GM12878 (cell line): Measurements from ENCODE around the gene KRT7. TPM values are rescaled to one million over a fixed set of nuclear protein-coding genes. Genes with fewer than 3 reads are reported as not detected.

Experiments
- ATAC-seq: fragments of 200-7000 bp; cut with Tn5 transposase; 3 replicates; pipeline ENCODE4 v1.9.1; 2020; ENCODE audit warnings: mild to moderate bottlenecking, moderate library complexity
- BruUV-seq: library from RNA; stranded (reverse); fragments of 400-500 nt; replicated peaks from 2 replicates; lab custom pipeline; 2021; lab: Mats Ljungman, UMichigan
- CTCF ChIA-PET: fragments of 300-600 bp; sonication (Branson Sonifier 250); formaldehyde crosslinking; extraction: SDS; loops from one replicate; lab custom pipeline; 2021; ENCODE audit warnings: inconsistent platforms; lab: Yijun Ruan, JAX
- POLR2A ChIA-PET: fragments of 350-600 bp; formaldehyde crosslinking; extraction: SDS; loops from one replicate; lab custom pipeline; 2021; ENCODE audit warnings: inconsistent platforms; lab: Charles Lee
- RAD21 ChIA-PET: fragments of 300-600 bp; sonication (Branson Sonifier 250); formaldehyde crosslinking; loops from one replicate; lab custom pipeline; 2023; ENCODE audit warnings: antibody characterized with exemption; ENCODE audit not compliant: unreplicated experiment; lab: Charles Lee
- SMC1A ChIA-PET: fragments of 300-600 bp; sonication (Branson Sonifier 250); formaldehyde crosslinking; loops from one replicate; lab custom pipeline; 2023; ENCODE audit not compliant: unreplicated experiment, uncharacterized antibody; lab: Charles Lee
- DNase-seq: peaks from one replicate; pipeline ENCODE4 v3.0.0-alpha.2; 2011; ENCODE audit warnings: low read depth, low spot score
- FAIRE-seq: peaks from 3 replicates; lab custom pipeline; 2011; peaks lifted over from hg19 to GRCh38; lab: Jason Lieb, UNC
- H2AFZ ChIP-seq: 2 replicates; pipeline ENCODE4 v1.6.0; 2011; ENCODE audit warnings: low read depth, low read length, control low read depth; ENCODE audit not compliant: control insufficient read depth
- H3K27ac ChIP-seq: 2 replicates; pipeline ENCODE4 v1.5.1; 2011; ENCODE audit warnings: control low read depth; ENCODE audit not compliant: control insufficient read depth, insufficient read depth
- H3K27me3 ChIP-seq, 2 experiments: replicated peaks in 1 of 2; 2 replicates each; pipeline versions ENCODE4 v1.6.0 to v1.6.1; 2011; ENCODE audit warnings: low read length in 1 of 2; ENCODE audit not compliant: control insufficient read depth in 2 of 2, insufficient read depth in 2 of 2
- H3K36me3 ChIP-seq, 2 experiments: 2 replicates each; pipeline ENCODE4 v1.5.1; 2011; ENCODE audit warnings: low read length in 1 of 2; ENCODE audit not compliant: control insufficient read depth in 2 of 2, insufficient read depth in 2 of 2
- H3K4me1 ChIP-seq: 2 replicates; pipeline ENCODE4 v1.6.1; 2011; ENCODE audit warnings: mild to moderate bottlenecking, low read length, moderate library complexity, mixed read lengths; ENCODE audit not compliant: control insufficient read depth, insufficient read depth
- H3K4me2 ChIP-seq: 2 replicates; pipeline ENCODE4 v1.6.0; 2011; ENCODE audit warnings: control low read depth; ENCODE audit not compliant: control insufficient read depth, insufficient read depth
- H3K4me3 ChIP-seq: fragments of 200-600 bp; sonication (generic); 2 replicates; pipeline ENCODE4 v1.5.1; 2016
- H3K79me2 ChIP-seq: 2 replicates; pipeline ENCODE4 v1.6.0; 2011; ENCODE audit warnings: low read length; ENCODE audit not compliant: control insufficient read depth, insufficient read depth
- H3K9ac ChIP-seq: 2 replicates; pipeline ENCODE4 v1.8.0; 2011; ENCODE audit warnings: low read length, control low read depth, mixed read lengths; ENCODE audit not compliant: control insufficient read depth, insufficient read depth
- H3K9me3 ChIP-seq: replicated peaks from 3 replicates; pipeline ENCODE4 v1.5.1; 2011; ENCODE audit warnings: mild to moderate bottlenecking, low read length; ENCODE audit not compliant: control insufficient read depth, insufficient read depth
- H4K20me1 ChIP-seq: 2 replicates; pipeline ENCODE4 v1.6.0; 2011; ENCODE audit not compliant: control insufficient read depth, insufficient read depth
- ATF7 ChIP-seq: fragments of 450-650 bp; IDR thresholded peaks from 2 replicates; pipeline ENCODE4 v1.6.1; 2016; ENCODE audit warnings: low read depth, mild to moderate bottlenecking
- CHD2 ChIP-seq: IDR thresholded peaks from 2 replicates; pipeline ENCODE4 v1.6.1; 2011; ENCODE audit warnings: low read depth, low read length, improper control_type of control experiment, borderline replicate concordance
- ETV6 ChIP-seq, 2 experiments: fragments of 450-650 bp in 1 of 2; IDR thresholded peaks in 1 of 2; conservative IDR thresholded peaks in 1 of 2; 2 replicates each; pipeline ENCODE4 v1.6.1; 2014; ENCODE audit warnings: antibody characterized with exemption in 1 of 2, borderline replicate concordance in 1 of 2, low read depth in 1 of 2, mild to moderate bottlenecking in 1 of 2, moderate library complexity in 1 of 2
- FOS ChIP-seq: IDR thresholded peaks from 3 replicates; pipeline ENCODE4 v1.6.1; 2011; ENCODE audit warnings: borderline replicate concordance; ENCODE audit not compliant: insufficient read length; ENCODE audit errors: extremely low read depth
- HDGF ChIP-seq: fragments of 450-650 bp; IDR thresholded peaks from 2 replicates; pipeline ENCODE4 v1.6.1; 2016; ENCODE audit warnings: antibody characterized with exemption
- JUND ChIP-seq: IDR thresholded peaks from 2 replicates; pipeline ENCODE4 v1.6.1; 2012; ENCODE audit warnings: low read depth, mild to moderate bottlenecking, low read length, improper control_type of control experiment, moderate library complexity
- MEF2B ChIP-seq: fragments of 450-650 bp; IDR thresholded peaks from 2 replicates; pipeline ENCODE4 v1.6.1; 2018; ENCODE audit warnings: mild to moderate bottlenecking, moderate library complexity; ENCODE audit not compliant: partially characterized antibody, poor library complexity, severe bottlenecking
- PML ChIP-seq: IDR thresholded peaks from 2 replicates; pipeline ENCODE4 v1.6.1; 2012; ENCODE audit warnings: low read length, inconsistent platforms
- SREBF1 ChIP-seq: IDR thresholded peaks from 2 replicates; pipeline ENCODE4 v1.6.1; 2012; ENCODE audit warnings: mild to moderate bottlenecking, low read length
- TARDBP ChIP-seq: IDR thresholded peaks from 2 replicates; pipeline ENCODE4 v1.6.1; 2016; ENCODE audit warnings: borderline replicate concordance
- USF2 ChIP-seq: IDR thresholded peaks from 2 replicates; pipeline ENCODE4 v1.6.1; 2011; ENCODE audit warnings: low read depth, low read length, improper control_type of control experiment, borderline replicate concordance
- WRNIP1 ChIP-seq: IDR thresholded peaks from 2 replicates; pipeline ENCODE4 v1.6.1; 2011; ENCODE audit warnings: low read depth, low read length, improper control_type of control experiment, borderline replicate concordance
- ZNF274 ChIP-seq: IDR thresholded peaks from one replicate; pipeline ENCODE4 v1.8.0; 2011; ENCODE audit not compliant: insufficient read length, insufficient read depth
- ZNF687 ChIP-seq: fragments of 450-650 bp; IDR thresholded peaks from 2 replicates; pipeline ENCODE4 v1.6.1; 2017; ENCODE audit warnings: mild to moderate bottlenecking, moderate library complexity
- ZZZ3 ChIP-seq: IDR thresholded peaks from 2 replicates; pipeline ENCODE4 v1.6.1; 2011; ENCODE audit warnings: low read depth; ENCODE audit not compliant: control insufficient read depth, insufficient read length
- WGBS: methylation state at CpG from one replicate; pipeline ENCODE4 v1.1.6; 2016; ENCODE audit warnings: low lambda C conversion rate; ENCODE audit not compliant: insufficient replicate concordance, insufficient coverage; ENCODE audit errors: missing lambda C conversion rate; 5-methylcytosine and 5-hydroxymethylcytosine counted together
- in situ Hi-C: fragments of 300-500 bp; cut with MboI; formaldehyde crosslinking; loops from 9 replicates; pipeline ENCODE4 v1.14.3; 2018; ENCODE audit warnings: mixed read lengths
- intact Hi-C: fragments of 100-400 bp; cut with micrococcal nuclease; formaldehyde crosslinking; loops from one replicate; pipeline ENCODE4 v1.14.2; 2022; ENCODE audit not compliant: unreplicated experiment
- polyA plus RNA-seq, 11 experiments: library from polyadenylated mRNA; depleted of rRNA in 4 of 11; unstranded in 6 of 11; stranded (reverse) in 5 of 11; fragments of >200 nt; fragmentation: Nextera tagmentation in 4 of 11; fragmentation: Illumina TruSeq in 1 of 11; extraction: Ambion mirVana in 4 of 11; extraction: Trizol in 1 of 11; gene quantifications; 1 replicate in 1 of 11; 2 replicates in 10 of 11; pipeline versions ENCODE4 v1.2.1 to v1.2.3, GENCODE V29; 2011 to 2016; ENCODE audit warnings: inconsistent platforms in 2 of 11, missing spikeins in 2 of 11, low read depth in 1 of 11
- total RNA-seq, 4 experiments: library from RNA; depleted of rRNA in 3 of 4; stranded (reverse); fragments of >200 nt in 3 of 4; fragmentation: Illumina TruSeq in 1 of 4; extraction: Trizol in 1 of 4; gene quantifications; 2 replicates each; pipeline versions ENCODE4 v1.2.1 to v1.2.3, GENCODE V29; 2013 to 2021

The KRT7 gene
- total and polyA plus RNA-seq, 10 of the 15 experiments (the other 5 are each of a cell fraction or from before 2014, with no cell fraction given), result 0.90 to 18.7 (median 4.8) TPM

GRCh38 chr12:52197371-52198231, 35.4 kb upstream of the KRT7 start:
- Histone ChIP-seq H3K4me2 (no peak overlapping the region), H3K36me3 (no peaks in the 10 kb centered on the region; a peak in 1 of 4 replicates), H3K27me3 (peaks cover 2 to 3% of the 10 kb centered on the region in 2 experiments; a peak in 3 of 4 replicates), H3K9me3 (no peaks in the 10 kb centered on the region), H4K20me1 (no peaks in the 10 kb centered on the region), H2AFZ (no peak overlapping the region), H3K4me3 (no peak overlapping the region), H3K9ac (no peak overlapping the region), H3K79me2 (no peaks in the 10 kb centered on the region), H3K4me1 (no peaks in the 10 kb centered on the region), H3K27ac (no peak overlapping the region)
- in situ Hi-C loops (no loop called here), intact Hi-C loops (no loop called here)
- SMC1A ChIA-PET, result no interaction called here
- no peak for DNase-seq
- CTCF ChIA-PET, result no interaction called here
- BruUV-seq, result no TSS peak
- ATAC-seq, result no peak
- 38% methylated on average over 11 of the region's 11 CpGs for WGBS
- RAD21 ChIA-PET, result no interaction called here
- POLR2A ChIA-PET, result no interaction called here
- FAIRE-seq, result no peak
- TF ChIP-seq ZNF274 (no peak), MEF2B (no peak), ATF7 (no peak), TARDBP (no peak), JUND (no peak), ETV6 (conservative IDR thresholded peaks at IDR 0.05 in 1 of 2, IDR thresholded peaks at IDR 0.05 in 1 of 2; ENCODE audit: borderline replicate concordance in 1 of 2, low read depth in 1 of 2) (no peak), WRNIP1 (no peak), USF2 (no peak), CHD2 (no peak), ZZZ3 (no peak), FOS (no peak), HDGF (no peak), PML (no peak), ZNF687 (no peak), SREBF1 (no peak)
